ENCODE measurements around the gene INS. TPM values are rescaled to one million over a fixed set of nuclear protein-coding genes. Genes with fewer than 3 reads are reported as not detected.

Gene INS
- total and polyA plus RNA-seq, 2 of the 13 experiments (the other 11 are each of a cell fraction or from before 2014, with no cell fraction given), result not detected

DNA sequence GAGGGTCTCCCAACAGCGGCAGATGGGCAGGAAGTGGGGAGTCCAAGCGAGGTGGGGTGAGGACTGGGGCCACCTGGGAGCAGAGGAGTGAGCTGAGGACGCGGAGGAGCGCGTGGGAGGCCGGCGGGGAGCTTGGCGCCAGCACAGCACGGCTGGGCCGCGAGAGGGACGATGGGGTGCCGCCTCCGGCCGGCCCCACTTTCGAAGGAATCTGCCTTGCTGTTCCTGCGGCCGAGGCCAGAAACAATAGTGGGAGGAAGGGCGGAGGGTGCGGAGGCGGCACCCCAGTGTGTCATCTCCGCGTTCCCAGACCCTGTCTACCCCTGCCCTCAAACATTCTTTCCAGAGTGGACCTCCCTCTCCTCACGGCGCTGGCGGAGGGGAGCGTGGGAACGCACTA, 5.5 kb downstream of the INS start:
- 43% methylated on average over 25 of the region's 29 CpGs for WGBS (ENCODE audit: low lambda C conversion rate)
- Histone ChIP-seq H3K4me1 (ENCODE audit: insufficient read depth, low read length) (peaks cover 19% of the 10 kb centered on the region), H3K4me3 (replicated peaks in 1 of 3; ENCODE audit: insufficient read depth in 1 of 3, low read depth in 2 of 3, low read length in 3 of 3) (no peak overlapping the region), H3K27me3 (ENCODE audit: control insufficient read depth in 1 of 2, insufficient read depth in 2 of 2, low read length in 2 of 2) (peaks cover 21 to 62% of the 10 kb centered on the region in 2 experiments), H3K9me3 (ENCODE audit: low read length) (no peaks in the 10 kb centered on the region), H3K27ac (ENCODE audit: extremely low read length, insufficient read depth, low read length) (no peak overlapping the region), H3K4me2 (ENCODE audit: low read depth, low read length) (no peak overlapping the region), H2AFZ (ENCODE audit: low read length) (no peak overlapping the region), H3K9ac (ENCODE audit: insufficient read depth, low read depth, low read length) (no peak overlapping the region), H3K36me3 (replicated peaks in 1 of 2; ENCODE audit: control insufficient read depth in 1 of 2, insufficient read depth in 2 of 2, low read length in 2 of 2) (no peaks in the 10 kb centered on the region), H4K20me1 (ENCODE audit: insufficient read depth, low read length) (no peaks in the 10 kb centered on the region), H3K79me2 (ENCODE audit: insufficient read depth, low read length) (no peaks in the 10 kb centered on the region)
- ATAC-seq (no peak), DNase-seq (ENCODE audit: low spot score) (no peak), FAIRE-seq (no peak)
- CTCF ChIA-PET (ENCODE audit: low intra/inter-chr PET ratio, low total read pairs), result interaction anchor here (1.3 to 2.2 kb wide), 4 partner anchors 279 to 515 kb away, joined by 5 to 10 read pairs (median 8); no protein-coding TSS in a partner anchor
- intact Hi-C loops (cut with micrococcal nuclease; ENCODE audit: unreplicated experiment), result no loop called here
- no TSS peak for BruUV-seq (replicated peaks)
- POLR2A ChIA-PET, result no interaction called here
- no peak for TF ChIP-seq ZSCAN31 (CRISPR knock-in tag; IDR thresholded peaks at IDR 0.05; ENCODE audit: low read depth)
- no peak for TF ChIP-seq KDM5B (CRISPR knock-in tag; IDR thresholded peaks at IDR 0.05; ENCODE audit: borderline replicate concordance)
- TF ChIP-seq RORA (CRISPR knock-in tag; IDR thresholded peaks at IDR 0.05), result no peak
- TF ChIP-seq ZZZ3 (CRISPR knock-in tag; IDR thresholded peaks at IDR 0.05; ENCODE audit: borderline replicate concordance), result no peak
- no peak for TF ChIP-seq NR2F2 (IDR thresholded peaks at IDR 0.05; ENCODE audit: borderline replicate concordance, low read depth)
- TF ChIP-seq IRF2 (CRISPR knock-in tag; IDR thresholded peaks at IDR 0.05), result no peak
- no peak for TF ChIP-seq GMEB2 (CRISPR knock-in tag; IDR thresholded peaks at IDR 0.05; ENCODE audit: low read depth)
- no peak for TF ChIP-seq FOXK1 (CRISPR knock-in tag; IDR thresholded peaks at IDR 0.05; ENCODE audit: borderline replicate concordance, low read depth)
- TF ChIP-seq, protein P1, sequence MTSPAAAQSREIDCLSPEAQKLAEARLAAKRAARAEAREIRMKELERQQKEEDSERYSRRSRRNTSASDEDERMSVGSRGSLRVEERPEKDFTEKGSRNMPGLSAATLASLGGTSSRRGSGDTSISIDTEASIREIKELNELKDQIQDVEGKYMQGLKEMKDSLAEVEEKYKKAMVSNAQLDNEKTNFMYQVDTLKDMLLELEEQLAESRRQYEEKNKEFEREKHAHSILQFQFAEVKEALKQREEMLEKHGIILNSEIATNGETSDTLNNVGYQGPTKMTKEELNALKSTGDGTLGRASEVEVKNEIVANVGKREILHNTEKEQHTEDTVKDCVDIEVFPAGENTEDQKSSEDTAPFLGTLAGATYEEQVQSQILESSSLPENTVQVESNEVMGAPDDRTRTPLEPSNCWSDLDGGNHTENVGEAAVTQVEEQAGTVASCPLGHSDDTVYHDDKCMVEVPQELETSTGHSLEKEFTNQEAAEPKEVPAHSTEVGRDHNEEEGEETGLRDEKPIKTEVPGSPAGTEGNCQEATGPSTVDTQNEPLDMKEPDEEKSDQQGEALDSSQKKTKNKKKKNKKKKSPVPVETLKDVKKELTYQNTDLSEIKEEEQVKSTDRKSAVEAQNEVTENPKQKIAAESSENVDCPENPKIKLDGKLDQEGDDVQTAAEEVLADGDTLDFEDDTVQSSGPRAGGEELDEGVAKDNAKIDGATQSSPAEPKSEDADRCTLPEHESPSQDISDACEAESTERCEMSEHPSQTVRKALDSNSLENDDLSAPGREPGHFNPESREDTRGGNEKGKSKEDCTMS (CRISPR knock-in tag; conservative IDR thresholded peaks at IDR 0.05), result no peak
- TF ChIP-seq ZNF672 (CRISPR knock-in tag; IDR thresholded peaks at IDR 0.05), result no peak
- no peak for TF ChIP-seq ZNF232 (CRISPR knock-in tag; IDR thresholded peaks at IDR 0.05; ENCODE audit: borderline replicate concordance)
- TF ChIP-seq ZMYM2 (CRISPR knock-in tag; IDR thresholded peaks at IDR 0.05), result no peak
- TF ChIP-seq, protein P2, sequence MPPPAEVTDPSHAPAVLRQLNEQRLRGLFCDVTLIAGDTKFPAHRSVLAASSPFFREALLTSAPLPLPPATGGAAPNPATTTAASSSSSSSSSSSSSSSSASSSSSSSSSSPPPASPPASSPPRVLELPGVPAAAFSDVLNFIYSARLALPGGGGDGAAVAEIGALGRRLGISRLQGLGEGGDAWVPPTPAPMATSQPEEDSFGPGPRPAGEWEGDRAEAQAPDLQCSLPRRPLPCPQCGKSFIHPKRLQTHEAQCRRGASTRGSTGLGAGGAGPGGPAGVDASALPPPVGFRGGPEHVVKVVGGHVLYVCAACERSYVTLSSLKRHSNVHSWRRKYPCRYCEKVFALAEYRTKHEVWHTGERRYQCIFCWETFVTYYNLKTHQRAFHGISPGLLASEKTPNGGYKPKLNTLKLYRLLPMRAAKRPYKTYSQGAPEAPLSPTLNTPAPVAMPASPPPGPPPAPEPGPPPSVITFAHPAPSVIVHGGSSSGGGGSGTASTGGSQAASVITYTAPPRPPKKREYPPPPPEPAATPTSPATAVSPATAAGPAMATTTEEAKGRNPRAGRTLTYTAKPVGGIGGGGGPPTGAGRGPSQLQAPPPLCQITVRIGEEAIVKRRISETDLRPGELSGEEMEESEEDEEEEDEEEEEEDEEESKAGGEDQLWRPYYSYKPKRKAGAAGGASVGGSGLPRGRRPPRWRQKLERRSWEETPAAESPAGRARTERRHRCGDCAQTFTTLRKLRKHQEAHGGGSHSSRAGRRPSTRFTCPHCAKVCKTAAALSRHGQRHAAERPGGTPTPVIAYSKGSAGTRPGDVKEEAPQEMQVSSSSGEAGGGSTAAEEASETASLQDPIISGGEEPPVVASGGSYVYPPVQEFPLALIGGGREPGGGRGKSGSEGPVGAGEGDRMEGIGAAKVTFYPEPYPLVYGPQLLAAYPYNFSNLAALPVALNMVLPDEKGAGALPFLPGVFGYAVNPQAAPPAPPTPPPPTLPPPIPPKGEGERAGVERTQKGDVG (CRISPR knock-in tag; IDR thresholded peaks at IDR 0.05; ENCODE audit: borderline replicate concordance), result no peak
- TF ChIP-seq YY1 (IDR thresholded peaks at IDR 0.05; ENCODE audit: insufficient read depth, insufficient replicate concordance, low read depth, low read length), result no peak
- TF ChIP-seq CREM (IDR thresholded peaks at IDR 0.05), result no peak
- TF ChIP-seq CREM (CRISPR knock-in tag; IDR thresholded peaks at IDR 0.05), result no peak
- TF ChIP-seq PHF8 (CRISPR knock-in tag; IDR thresholded peaks at IDR 0.05), result no peak
- TF ChIP-seq ZNF644 (CRISPR knock-in tag; IDR thresholded peaks at IDR 0.05; ENCODE audit: low read depth), result no peak
- no peak for TF ChIP-seq MXI1 (IDR thresholded peaks at IDR 0.05; ENCODE audit: borderline replicate concordance, low read depth, low read length)
- in situ Hi-C loops (cut with HindIII; ENCODE audit: extremely low pct_ligation_motif_present, low pct_unique_long_range_greater_than_20kb), result no loop called here

Data from HepG2 (cell line).